ENCODE results near the gene SLC28A3.

SLC28A3 gene

GRCh38 chr9:84235511-84235910 lies 105.0 kb downstream of the SLC28A3 start:
- no peaks in the 10 kb centered on the region for H3K9me3 ChIP-seq (ENCODE audit: control insufficient read depth in 1 of 2, low read length in 2 of 2)
- no peaks in the 10 kb centered on the region for H3K27me3 ChIP-seq (ENCODE audit: low read depth, low read length)
- no peaks in the 10 kb centered on the region for H3K36me3 ChIP-seq (ENCODE audit: control insufficient read depth in 1 of 2, insufficient read depth in 2 of 2, low read length in 2 of 2)
- H3K4me3 ChIP-seq (ENCODE audit: low read depth in 1 of 2, low read length in 2 of 2) = no peak overlapping the region
- no peaks in the 10 kb centered on the region for H3K4me1 ChIP-seq (ENCODE audit: control insufficient read depth in 1 of 2, insufficient read depth in 2 of 2, low read length in 2 of 2)
- no peak overlapping the region for H3K27ac ChIP-seq (ENCODE audit: low read length)

DNA sequence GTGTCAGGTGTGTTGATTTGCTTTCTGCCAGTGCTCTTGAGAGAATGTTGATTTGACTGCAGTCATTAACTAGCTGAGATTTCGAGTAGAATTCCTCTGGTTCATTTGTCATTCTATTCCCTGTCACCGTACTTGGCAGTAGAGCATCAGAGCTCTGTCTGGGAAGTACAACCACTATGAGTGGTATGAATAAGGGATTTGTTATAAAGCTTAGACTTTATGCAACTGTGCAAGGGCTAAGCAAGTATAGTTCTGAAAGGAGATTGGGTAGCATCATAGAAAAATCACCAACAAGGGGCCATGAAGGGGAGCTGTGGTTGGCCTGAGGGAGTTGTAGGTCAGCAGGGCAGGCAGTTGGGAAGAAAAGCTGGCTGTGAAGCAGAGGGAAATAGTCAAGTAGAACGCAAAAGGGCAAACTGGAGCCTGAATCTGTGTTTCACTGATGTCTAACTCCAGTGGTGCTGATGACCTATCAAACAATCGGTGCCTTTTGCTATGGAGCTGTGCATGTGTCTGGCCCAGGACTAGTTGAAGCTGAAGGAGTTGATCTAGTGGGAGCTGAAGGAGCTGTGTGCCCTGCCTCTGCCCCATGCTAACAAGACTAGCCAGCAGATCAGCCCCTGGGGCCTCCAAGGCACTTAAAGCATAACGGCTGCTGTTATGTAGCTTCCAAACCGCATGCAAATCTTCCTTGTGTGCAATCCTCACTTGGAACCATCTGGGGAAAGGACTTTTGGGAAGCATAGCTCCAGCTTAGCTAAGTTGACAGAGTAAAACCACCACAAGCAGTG lies 110.0 kb downstream of the SLC28A3 start:
- Histone ChIP-seq H3K4me3 (ENCODE audit: low read depth in 1 of 2, low read length in 2 of 2) (no peak overlapping the region), H3K27ac (ENCODE audit: low read length) (no peak overlapping the region), H3K27me3 (ENCODE audit: low read depth, low read length) (no peaks in the 10 kb centered on the region), H3K9me3 (ENCODE audit: control insufficient read depth in 1 of 2, low read length in 2 of 2) (no peaks in the 10 kb centered on the region), H3K4me1 (ENCODE audit: control insufficient read depth in 1 of 2, insufficient read depth in 2 of 2, low read length in 2 of 2) (no peaks in the 10 kb centered on the region), H3K36me3 (ENCODE audit: control insufficient read depth in 1 of 2, insufficient read depth in 2 of 2, low read length in 2 of 2) (no peaks in the 10 kb centered on the region)

DNA sequence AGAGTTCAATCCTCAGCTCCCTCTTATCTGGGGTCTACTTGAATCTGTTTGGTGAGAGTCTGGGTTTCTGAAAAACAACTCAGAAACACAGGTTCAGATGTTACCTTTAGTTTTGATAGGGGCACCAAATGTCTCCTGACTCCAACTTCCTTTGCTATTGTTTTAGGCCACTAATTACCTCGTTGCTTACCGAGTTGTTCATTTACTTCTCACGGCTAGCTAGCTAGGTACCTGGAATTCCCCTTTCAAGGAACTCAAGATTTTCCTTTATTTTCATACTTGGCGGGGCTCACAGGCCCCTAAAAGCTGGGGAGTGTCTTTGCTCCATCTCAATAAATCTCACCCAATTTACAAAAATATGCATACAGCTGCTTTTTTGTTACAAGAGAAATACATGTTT lies 111.4 kb downstream of the SLC28A3 start:
- Histone ChIP-seq H3K4me1 (ENCODE audit: control insufficient read depth in 1 of 2, insufficient read depth in 2 of 2, low read length in 2 of 2) (no peaks in the 10 kb centered on the region), H3K36me3 (ENCODE audit: control insufficient read depth in 1 of 2, insufficient read depth in 2 of 2, low read length in 2 of 2) (no peaks in the 10 kb centered on the region), H3K9me3 (ENCODE audit: control insufficient read depth in 1 of 2, low read length in 2 of 2) (no peaks in the 10 kb centered on the region), H3K27me3 (ENCODE audit: low read depth, low read length) (no peaks in the 10 kb centered on the region), H3K4me3 (ENCODE audit: low read depth in 1 of 2, low read length in 2 of 2) (no peak overlapping the region), H3K27ac (ENCODE audit: low read length) (no peak overlapping the region)

- Histone ChIP-seq H3K27me3 (ENCODE audit: low read depth, low read length) (no peaks in the 10 kb centered on the region), H3K9me3 (ENCODE audit: control insufficient read depth in 1 of 2, low read length in 2 of 2) (no peaks in the 10 kb centered on the region), H3K27ac (ENCODE audit: low read length) (no peak overlapping the region), H3K36me3 (ENCODE audit: control insufficient read depth in 1 of 2, insufficient read depth in 2 of 2, low read length in 2 of 2) (no peaks in the 10 kb centered on the region), H3K4me1 (ENCODE audit: control insufficient read depth in 1 of 2, insufficient read depth in 2 of 2, low read length in 2 of 2) (no peaks in the 10 kb centered on the region), H3K4me3 (ENCODE audit: low read depth in 1 of 2, low read length in 2 of 2) (no peak overlapping the region)
Observed at GRCh38 chr9:84228130-84228720, 112.3 kb downstream of the SLC28A3 start.

GRCh38 chr9:84226126-84226525 lies 114.4 kb downstream of the SLC28A3 start:
- Histone ChIP-seq H3K27me3 (ENCODE audit: low read depth, low read length) (no peaks in the 10 kb centered on the region), H3K4me3 (ENCODE audit: low read depth in 1 of 2, low read length in 2 of 2) (no peak overlapping the region), H3K36me3 (ENCODE audit: control insufficient read depth in 1 of 2, insufficient read depth in 2 of 2, low read length in 2 of 2) (no peaks in the 10 kb centered on the region), H3K27ac (ENCODE audit: low read length) (no peak overlapping the region), H3K9me3 (ENCODE audit: control insufficient read depth in 1 of 2, low read length in 2 of 2) (peaks cover 0 to 4% of the 10 kb centered on the region in 2 donors), H3K4me1 (ENCODE audit: control insufficient read depth in 1 of 2, insufficient read depth in 2 of 2, low read length in 2 of 2) (no peaks in the 10 kb centered on the region)
